WTC11 (cell line): ENCODE results near the gene MEIS3. TPM values are rescaled to one million over a fixed set of nuclear protein-coding genes. Genes with fewer than 3 reads are reported as not detected.
"Not testable (repeated sequence)": the region's sequence is repeated elsewhere in the genome, so short reads cannot be mapped to it uniquely, and the experiment has no call there.

ENCODE experiments used
- ATAC-seq: fragments of 200-7000 bp; cut with Tn5 transposase; 2 replicates; pipeline ENCODE4 v1.10.0; 2021; ENCODE audit warnings: mild to moderate bottlenecking, moderate library complexity
- CTCF ChIA-PET: fragments of 300-600 bp; sonication (Branson Sonifier 250); formaldehyde crosslinking; loops from one replicate; lab custom pipeline; 2021; ENCODE audit warnings: antibody characterized with exemption; lab: Charles Lee
- POLR2A ChIA-PET: fragments of 350-600 bp; sonication (Branson Sonifier 250); formaldehyde crosslinking; loops from one replicate; lab custom pipeline; 2021; ENCODE audit warnings: antibody characterized with exemption; lab: Charles Lee
- DNase-seq: peaks from one replicate; pipeline ENCODE4 v3.0.0; 2021; ENCODE audit warnings: low spot score
- H3K27ac Mint-ChIP-seq: 2 replicates; pipeline ENCODE4 v1.8.0; 2021; ENCODE audit warnings: mixed read lengths
- H3K27me3 Mint-ChIP-seq: 2 replicates; pipeline ENCODE4 v1.8.0; 2021; ENCODE audit warnings: low read depth, mild to moderate bottlenecking, moderate library complexity, mixed read lengths
- H3K36me3 Mint-ChIP-seq: 2 replicates; pipeline ENCODE4 v1.8.0; 2021; ENCODE audit warnings: mixed read lengths
- H3K4me1 Mint-ChIP-seq: 2 replicates; pipeline ENCODE4 v1.8.0; 2022; ENCODE audit warnings: mixed read lengths
- H3K4me3 Mint-ChIP-seq: 2 replicates; pipeline ENCODE4 v1.8.0; 2021; ENCODE audit warnings: mild to moderate bottlenecking, moderate library complexity, mixed read lengths
- H3K9me3 Mint-ChIP-seq: 2 replicates; pipeline ENCODE4 v1.8.0; 2021; ENCODE audit warnings: mixed read lengths
- CDX4 ChIP-seq: fragments of 250-450 bp; sonication (Bioruptor Pico); IDR thresholded peaks from 2 replicates; pipeline ENCODE4 v1.9.0; 2021; ENCODE audit warnings: moderate library complexity, mild to moderate bottlenecking, inconsistent platforms, borderline replicate concordance
- EMX1 ChIP-seq: fragments of 250-450 bp; sonication (Bioruptor Pico); IDR thresholded peaks from 2 replicates; pipeline ENCODE4 v1.8.0; 2021; ENCODE audit warnings: mild to moderate bottlenecking
- ETV6 ChIP-seq: sonication (generic); formaldehyde crosslinking; IDR thresholded peaks from 2 replicates; pipeline ENCODE4 v1.8.1; 2022; ENCODE audit warnings: mild to moderate bottlenecking, missing genetic modification reagents
- IRF1 ChIP-seq: sonication (generic); formaldehyde crosslinking; IDR thresholded peaks from 2 replicates; pipeline ENCODE4 v1.8.0; 2023; ENCODE audit warnings: missing genetic modification reagents
- JAZF1 ChIP-seq: fragments of 250-450 bp; sonication (Bioruptor Pico); IDR thresholded peaks from 2 replicates; pipeline ENCODE4 v1.9.0; 2021; ENCODE audit warnings: moderate library complexity, mild to moderate bottlenecking, inconsistent platforms
- MLX ChIP-seq: sonication (generic); formaldehyde crosslinking; IDR thresholded peaks from 2 replicates; pipeline ENCODE4 v1.8.1; 2023; ENCODE audit warnings: mild to moderate bottlenecking, missing genetic modification reagents, moderate library complexity
- OVOL2 ChIP-seq: fragments of 250-450 bp; sonication (Bioruptor Pico); IDR thresholded peaks from 2 replicates; pipeline ENCODE4 v1.9.0; 2021; ENCODE audit warnings: mild to moderate bottlenecking, borderline replicate concordance
- STAT6 ChIP-seq: sonication (generic); formaldehyde crosslinking; conservative IDR thresholded peaks from 2 replicates; pipeline ENCODE4 v1.8.1; 2023; ENCODE audit warnings: mild to moderate bottlenecking, low read depth, missing genetic modification reagents, moderate library complexity
- ZBTB43 ChIP-seq: sonication (generic); formaldehyde crosslinking; IDR thresholded peaks from 2 replicates; pipeline ENCODE4 v1.8.1; 2023; ENCODE audit warnings: mild to moderate bottlenecking, missing genetic modification reagents
- ZNF512 ChIP-seq: sonication (generic); formaldehyde crosslinking; IDR thresholded peaks from 2 replicates; pipeline ENCODE4 v1.8.1; 2022; ENCODE audit warnings: missing genetic modification reagents, borderline replicate concordance
- total RNA-seq: library from RNA; stranded (reverse); gene quantifications from 3 replicates; pipeline ENCODE4 v1.2.3, GENCODE V29; 2021

The MEIS3 gene
- total RNA-seq, 1 experiment from 2014 or later = 38.5 TPM

GRCh38 chr19:47371261-47371660 is 48.1 kb downstream of the MEIS3 start (continued):
- TF ChIP-seq STAT6 (CRISPR knock-in tag) = no peak
- TF ChIP-seq ZNF512 (CRISPR knock-in tag) = no peak
- no peak for TF ChIP-seq CDX4

GRCh38 chr19:47370045-47370611 is 49.2 kb downstream of the MEIS3 start:
- CTCF ChIA-PET = interaction anchor here (1.5 to 1.6 kb wide), 2 partner anchors 21 kb away, joined by 4 read pairs; partner anchors contain the start of gene DHX34
- no peak for DNase-seq
- Mint-ChIP-seq H3K9me3 (no peaks in the 10 kb centered on the region), H3K27me3 (no peaks in the 10 kb centered on the region), H3K27ac (no peak overlapping the region; the same call in 1 of the 2 replicates), H3K4me1 (no peaks in the 10 kb centered on the region), H3K36me3 (peaks cover 40% of the 10 kb centered on the region), H3K4me3 (no peak overlapping the region)
- no peak for ATAC-seq
- TF ChIP-seq EMX1 (CRISPR knock-in tag) = no peak
- no peak for TF ChIP-seq OVOL2 (CRISPR knock-in tag)
- TF ChIP-seq JAZF1 = no peak
- no peak for TF ChIP-seq ZBTB43 (CRISPR knock-in tag)
- TF ChIP-seq ETV6 (CRISPR knock-in tag) = no peak
- TF ChIP-seq IRF1 (CRISPR knock-in tag) = no peak
- TF ChIP-seq MLX (CRISPR knock-in tag) = no peak
- POLR2A ChIA-PET = no interaction called here

- H3K27ac Mint-ChIP-seq, H3K9me3 Mint-ChIP-seq, POLR2A ChIA-PET, DNase-seq, ATAC-seq, CTCF ChIA-PET, H3K27me3 Mint-ChIP-seq, H3K4me1 Mint-ChIP-seq, H3K4me3 Mint-ChIP-seq: not testable (repeated sequence)
- peaks cover 63% of the 10 kb centered on the region for H3K36me3 Mint-ChIP-seq
Observed at GRCh38 chr19:47365455-47365854, 53.9 kb downstream of the MEIS3 start.
